ENCODE measurements around the gene PARP6. TPM values are rescaled to one million over a fixed set of nuclear protein-coding genes. Genes with fewer than 3 reads are reported as not detected.
A peak's percentile ranks its signal among the peaks of the same experiment; 100 is the strongest.

The PARP6 gene
- total RNA-seq, 1 donor from 2014 or later: 45.7 TPM

DNA sequence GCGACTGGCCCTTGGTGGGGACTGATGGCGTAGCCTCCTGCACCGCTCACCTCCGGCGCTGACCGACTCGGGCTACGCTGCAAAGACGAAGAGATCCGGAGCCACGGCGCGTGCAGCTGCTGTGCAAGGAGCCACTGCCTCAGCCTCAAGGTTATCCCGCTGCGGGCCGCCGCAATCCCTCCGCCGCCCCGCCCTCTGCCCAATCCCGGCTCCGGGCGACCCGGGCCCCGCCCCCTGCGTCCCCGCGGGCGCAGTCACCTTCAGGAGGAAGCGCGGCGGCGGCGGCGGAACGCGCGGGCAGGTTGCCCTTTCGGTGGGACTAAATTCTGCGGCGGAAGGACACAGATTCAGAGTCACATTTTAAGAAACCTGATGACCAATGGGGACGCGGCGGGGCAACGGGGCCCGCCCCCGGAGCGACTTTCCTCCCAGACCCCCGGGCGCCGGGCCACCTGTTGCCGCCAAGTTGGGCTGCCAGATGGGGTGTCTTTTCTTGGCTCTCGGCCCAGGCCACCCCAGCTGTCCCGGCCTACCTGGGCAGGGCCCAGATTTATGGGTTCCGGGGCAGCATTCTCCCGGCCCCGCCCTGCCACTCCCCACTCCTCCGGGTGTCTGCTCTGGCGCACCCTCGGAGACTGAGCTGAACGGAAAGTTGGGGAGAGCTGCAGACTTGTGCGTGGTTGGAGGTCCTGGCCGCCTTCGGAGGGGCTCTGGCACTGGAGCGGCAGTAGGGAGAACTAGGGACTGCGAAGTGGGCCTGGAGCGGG lies 41.1 kb downstream of the PARP6 start, which contains the start of gene PKM:
TSS of gene PKM (minus strand) at position 125 of the 767 bp plus-strand sequence. CDS start 12,093 bp downstream, outside the sequence.
- peak within 1 kb of the TSS; percentile 91 for H3K4me3 ChIP-seq (ENCODE audit: low read depth, low read length)
- no peaks in the 10 kb centered on the region for H3K27me3 ChIP-seq (ENCODE audit: control insufficient read depth, insufficient read depth, low read length)
- peak; percentile 85 for DNase-seq (ENCODE audit: low read depth)
- no peaks in the 10 kb centered on the region for H3K36me3 ChIP-seq (ENCODE audit: control insufficient read depth, insufficient read depth, low read length)
- TF ChIP-seq, protein P1, sequence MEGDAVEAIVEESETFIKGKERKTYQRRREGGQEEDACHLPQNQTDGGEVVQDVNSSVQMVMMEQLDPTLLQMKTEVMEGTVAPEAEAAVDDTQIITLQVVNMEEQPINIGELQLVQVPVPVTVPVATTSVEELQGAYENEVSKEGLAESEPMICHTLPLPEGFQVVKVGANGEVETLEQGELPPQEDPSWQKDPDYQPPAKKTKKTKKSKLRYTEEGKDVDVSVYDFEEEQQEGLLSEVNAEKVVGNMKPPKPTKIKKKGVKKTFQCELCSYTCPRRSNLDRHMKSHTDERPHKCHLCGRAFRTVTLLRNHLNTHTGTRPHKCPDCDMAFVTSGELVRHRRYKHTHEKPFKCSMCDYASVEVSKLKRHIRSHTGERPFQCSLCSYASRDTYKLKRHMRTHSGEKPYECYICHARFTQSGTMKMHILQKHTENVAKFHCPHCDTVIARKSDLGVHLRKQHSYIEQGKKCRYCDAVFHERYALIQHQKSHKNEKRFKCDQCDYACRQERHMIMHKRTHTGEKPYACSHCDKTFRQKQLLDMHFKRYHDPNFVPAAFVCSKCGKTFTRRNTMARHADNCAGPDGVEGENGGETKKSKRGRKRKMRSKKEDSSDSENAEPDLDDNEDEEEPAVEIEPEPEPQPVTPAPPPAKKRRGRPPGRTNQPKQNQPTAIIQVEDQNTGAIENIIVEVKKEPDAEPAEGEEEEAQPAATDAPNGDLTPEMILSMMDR (IDR thresholded peaks at IDR 0.05; ENCODE audit: insufficient read depth, low read length, poor library complexity, severe bottlenecking): no peak

DNA sequence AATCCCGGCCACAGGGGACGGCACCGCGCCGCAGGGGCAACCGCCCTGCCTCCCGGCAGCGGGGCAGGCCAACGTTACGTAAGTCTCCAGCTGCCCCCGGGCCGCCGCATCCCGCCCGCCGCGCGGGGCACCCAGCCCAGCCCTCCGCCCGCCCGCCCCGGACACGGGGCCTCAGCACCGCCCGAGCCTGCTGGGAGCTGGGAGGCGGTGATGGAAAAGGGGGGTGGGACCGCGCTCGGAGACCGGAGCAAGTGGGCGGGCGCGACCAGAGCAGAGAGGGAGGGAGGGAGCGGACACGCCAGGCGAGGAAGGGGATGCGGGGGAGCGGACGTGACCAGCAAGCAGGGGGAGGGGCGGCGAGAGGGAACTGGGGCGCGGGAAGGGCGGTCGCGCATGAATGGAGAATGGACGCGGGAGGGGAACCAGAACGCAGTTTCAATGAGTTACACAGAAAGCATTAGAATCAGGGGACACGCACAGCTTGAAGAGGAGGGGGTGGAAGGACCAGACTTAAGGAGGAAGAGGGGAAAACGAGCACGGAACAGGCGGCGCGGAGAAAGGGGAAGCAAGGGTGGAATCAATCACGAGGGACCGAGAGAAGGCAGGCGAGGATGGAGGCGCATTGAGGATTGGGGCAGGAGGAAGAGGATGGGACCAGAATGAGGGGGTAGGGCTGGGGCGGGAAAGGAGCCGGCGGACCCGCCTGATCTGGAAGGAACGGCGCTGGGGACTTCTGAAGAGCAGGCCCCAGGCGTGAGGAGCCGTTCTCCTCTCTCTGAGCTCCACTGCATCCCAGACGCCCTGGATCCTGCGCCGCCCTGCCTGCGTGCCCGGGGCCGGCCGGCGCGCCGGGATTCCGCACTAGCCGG lies 41.9 kb downstream of the PARP6 start:
- Histone ChIP-seq H3K36me3 (ENCODE audit: control insufficient read depth, insufficient read depth, low read length) (no peaks in the 10 kb centered on the region), H3K27me3 (ENCODE audit: control insufficient read depth, insufficient read depth, low read length) (no peaks in the 10 kb centered on the region), H3K4me3 (ENCODE audit: low read depth, low read length) (peak overlapping the region; percentile 91)
- TF ChIP-seq, protein P1 (IDR thresholded peaks at IDR 0.05; ENCODE audit: insufficient read depth, low read length, poor library complexity, severe bottlenecking): no peak
- DNase-seq (ENCODE audit: low read depth): peak; percentile 43

DNA sequence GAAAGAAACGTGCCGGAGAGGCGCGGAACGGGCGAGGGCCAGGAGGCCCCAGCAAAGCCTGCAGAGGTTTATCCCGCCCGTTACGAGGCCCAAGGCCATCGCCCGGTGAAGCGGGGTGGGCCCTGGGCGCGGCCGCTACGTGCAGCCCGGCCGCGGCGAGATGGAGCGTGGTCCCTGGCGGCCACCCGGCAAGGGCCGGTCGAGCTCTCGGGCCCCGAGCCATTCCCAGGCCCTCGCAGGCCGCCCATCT lies 42.5 kb downstream of the PARP6 start:
- Histone ChIP-seq H3K4me3 (ENCODE audit: low read depth, low read length) (peak overlapping the region; percentile 91), H3K27me3 (ENCODE audit: control insufficient read depth, insufficient read depth, low read length) (no peaks in the 10 kb centered on the region), H3K36me3 (ENCODE audit: control insufficient read depth, insufficient read depth, low read length) (no peaks in the 10 kb centered on the region)
- DNase-seq (ENCODE audit: low read depth): no peak
- TF ChIP-seq, protein P1 (IDR thresholded peaks at IDR 0.05; ENCODE audit: insufficient read depth, low read length, poor library complexity, severe bottlenecking): no peak

DNA sequence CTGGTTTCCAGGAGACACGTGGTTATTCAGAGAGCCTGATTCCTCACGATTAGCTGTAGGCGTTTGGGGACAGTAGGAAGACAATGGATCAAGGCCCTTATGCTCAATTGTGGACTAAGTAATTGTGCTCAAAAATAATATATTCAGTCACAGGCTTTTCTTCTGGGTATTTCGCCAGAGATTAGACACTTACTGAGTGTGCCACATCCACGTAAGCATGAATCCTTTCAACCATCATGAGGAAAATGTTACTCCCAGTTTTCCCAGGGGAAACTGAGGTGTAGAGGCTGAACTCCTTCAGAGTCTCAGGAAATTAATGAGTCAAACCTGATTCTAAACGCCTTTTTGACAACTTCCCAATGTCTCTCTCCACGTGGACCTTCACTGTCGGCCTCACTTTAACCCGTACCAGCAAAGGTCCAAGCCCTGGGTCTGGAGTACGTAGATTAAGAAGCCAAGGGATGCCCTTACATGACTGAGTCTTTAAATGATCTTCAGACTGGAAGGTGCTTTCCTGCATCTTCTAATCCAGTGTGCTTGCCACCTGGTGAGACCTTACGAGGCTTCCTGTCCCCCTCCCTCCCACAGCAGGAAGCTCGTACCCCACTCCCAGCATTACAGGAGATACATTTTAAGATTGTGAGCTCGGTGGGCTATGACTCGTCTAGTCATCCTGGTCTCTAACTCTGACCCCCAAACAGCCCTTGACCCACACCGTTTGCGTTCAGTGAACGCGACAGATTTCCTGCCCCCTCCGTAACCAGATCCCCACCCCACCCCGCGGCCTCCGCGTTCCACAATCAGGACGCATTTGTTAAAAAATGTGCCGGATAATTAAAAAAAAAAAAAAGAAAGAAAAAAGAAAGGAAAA lies 43.0 kb downstream of the PARP6 start:
- H3K36me3 ChIP-seq (ENCODE audit: control insufficient read depth, insufficient read depth, low read length): no peaks in the 10 kb centered on the region
- H3K27me3 ChIP-seq (ENCODE audit: control insufficient read depth, insufficient read depth, low read length): no peaks in the 10 kb centered on the region
- peak overlapping the region; percentile 91 for H3K4me3 ChIP-seq (ENCODE audit: low read depth, low read length)
- TF ChIP-seq, protein P1 (IDR thresholded peaks at IDR 0.05; ENCODE audit: insufficient read depth, low read length, poor library complexity, severe bottlenecking): no peak
- no peak for DNase-seq (ENCODE audit: low read depth)

DNA sequence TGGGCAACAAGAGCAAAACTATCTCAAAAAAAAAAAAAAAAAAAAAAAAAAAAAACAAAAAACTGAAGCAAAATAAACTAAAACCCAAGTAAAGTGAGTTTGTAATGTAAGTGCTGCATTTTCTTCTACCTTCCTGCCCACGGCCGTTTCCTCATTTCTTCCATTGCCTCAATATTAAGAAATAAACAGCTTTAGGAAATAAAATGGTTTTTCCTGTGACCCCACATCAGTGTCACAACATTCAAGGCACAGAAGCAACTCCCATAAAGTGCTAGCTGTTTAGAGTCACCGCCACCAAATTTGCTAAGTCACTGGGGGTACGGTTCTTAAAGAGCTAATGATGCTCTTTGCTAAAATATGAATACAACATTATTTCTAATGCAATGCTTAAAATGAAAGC lies 44.6 kb downstream of the PARP6 start:
- Histone ChIP-seq H3K4me3 (ENCODE audit: low read depth, low read length) (peak overlapping the region; percentile 35), H3K36me3 (ENCODE audit: control insufficient read depth, insufficient read depth, low read length) (no peaks in the 10 kb centered on the region), H3K27me3 (ENCODE audit: control insufficient read depth, insufficient read depth, low read length) (no peaks in the 10 kb centered on the region)
- DNase-seq (ENCODE audit: low read depth): no peak
- TF ChIP-seq, protein P1 (IDR thresholded peaks at IDR 0.05; ENCODE audit: insufficient read depth, low read length, poor library complexity, severe bottlenecking): no peak

All from kidney epithelial cell (primary cell).